Measurements from ENCODE around the gene PEMT. TPM values are rescaled to one million over a fixed set of nuclear protein-coding genes. Genes with fewer than 3 reads are reported as not detected.

The PEMT gene
- total RNA-seq, 1 donor from 2014 or later = 14.1 TPM

DNA sequence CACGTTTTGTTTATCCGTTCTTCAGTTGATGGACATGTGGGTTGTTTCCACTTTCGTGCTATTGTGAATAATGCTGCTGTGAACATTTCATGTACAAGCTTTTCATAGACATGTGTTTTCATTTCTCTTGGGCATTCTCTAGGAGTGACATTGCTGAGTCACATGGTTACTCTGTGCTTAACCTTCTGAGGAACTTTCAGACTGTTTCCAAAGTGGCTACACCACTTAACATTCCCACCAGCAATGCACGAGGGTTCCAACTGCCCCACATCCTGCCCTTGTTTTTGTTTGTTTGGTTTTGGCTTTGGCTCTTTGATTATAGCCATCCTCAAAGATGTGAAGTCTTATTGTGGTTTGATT, 14.2 kb upstream of the PEMT start:
- intact Hi-C loops (cut with micrococcal nuclease) = no loop called here

DNA sequence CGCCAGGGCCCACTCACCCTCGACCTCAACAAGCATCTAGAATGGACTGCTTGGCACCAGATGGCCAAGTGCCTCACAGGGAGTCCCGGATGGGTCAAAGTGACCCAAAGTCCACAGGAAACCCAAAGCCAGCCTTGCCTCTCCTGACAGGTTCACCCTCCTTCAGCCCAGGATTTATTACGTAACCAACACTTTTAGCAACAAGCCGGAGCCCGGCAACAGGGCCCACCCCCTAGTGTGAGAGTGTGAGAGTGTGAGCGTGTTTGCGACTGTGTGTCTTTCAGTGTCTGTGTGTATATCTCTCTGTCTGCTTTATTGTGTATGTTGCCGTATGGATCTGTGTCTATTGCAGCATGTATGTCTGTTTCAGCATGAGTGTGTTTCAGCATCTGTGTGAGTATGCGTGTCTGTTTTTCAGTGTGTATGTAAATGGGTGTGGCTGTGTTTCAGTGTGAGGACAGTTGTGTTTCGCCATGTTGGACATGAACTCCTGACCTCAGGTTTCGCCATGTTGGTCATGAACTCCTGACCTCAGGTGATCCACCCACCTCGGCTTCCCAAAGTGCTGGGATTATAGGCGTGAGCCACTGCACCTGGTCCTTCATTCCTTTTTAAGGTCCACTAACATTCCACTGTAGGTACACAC, 13.7 kb upstream of the PEMT start:
- intact Hi-C loops (cut with micrococcal nuclease) = no loop called here

DNA sequence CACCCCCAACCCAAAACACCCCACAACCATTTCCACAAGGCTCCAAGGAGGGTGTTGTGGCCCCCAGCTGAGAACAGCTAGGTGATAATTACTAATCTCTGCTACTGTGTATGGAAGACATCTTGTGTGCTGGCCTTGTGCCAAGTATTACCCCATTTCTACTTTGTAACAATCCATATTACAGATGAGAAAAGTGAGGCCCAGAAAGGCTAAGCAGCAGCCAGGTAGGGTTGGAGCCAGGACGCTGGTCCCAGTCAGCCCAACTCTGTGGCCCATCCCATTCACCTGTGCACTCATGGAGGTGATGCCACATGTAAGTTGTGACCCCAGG, 12.4 kb upstream of the PEMT start:
- intact Hi-C loops (cut with micrococcal nuclease) = no loop called here

DNA sequence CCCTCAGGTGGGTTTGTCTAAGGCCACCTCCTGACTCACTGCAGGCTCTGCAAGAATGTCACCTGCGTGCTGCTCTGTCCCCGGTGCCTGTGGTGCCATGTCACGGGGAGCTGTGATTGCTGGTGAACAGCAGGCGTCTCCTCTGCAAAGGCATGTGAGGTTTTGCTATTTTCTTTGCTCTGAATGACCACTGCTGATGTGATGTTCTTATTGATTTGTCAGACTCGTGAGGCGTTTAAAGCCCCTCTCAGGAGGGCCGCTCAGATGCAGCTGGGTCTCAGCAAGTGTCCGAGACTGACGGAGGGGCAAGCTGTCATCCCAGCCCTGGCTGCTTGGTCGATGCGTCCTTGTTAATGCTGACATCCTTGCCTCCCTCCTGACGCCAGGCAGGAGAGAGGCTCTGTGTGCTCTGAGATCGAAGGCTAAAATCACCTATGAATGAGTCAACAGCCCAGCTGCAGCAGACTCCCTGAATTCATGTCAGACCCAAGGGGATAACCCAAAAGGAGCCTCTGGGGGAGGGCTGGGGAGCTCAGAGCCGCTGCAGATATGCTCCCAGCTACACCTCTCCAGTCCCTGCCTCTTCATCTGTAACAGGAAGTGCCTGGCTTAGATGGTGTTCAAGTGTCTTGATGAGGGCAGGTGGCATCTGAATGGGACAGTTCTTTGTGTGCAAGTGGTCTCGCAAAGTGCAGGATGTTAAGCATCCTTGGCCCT, 11.8 kb upstream of the PEMT start:
- intact Hi-C loops (cut with micrococcal nuclease) = no loop called here

DNA sequence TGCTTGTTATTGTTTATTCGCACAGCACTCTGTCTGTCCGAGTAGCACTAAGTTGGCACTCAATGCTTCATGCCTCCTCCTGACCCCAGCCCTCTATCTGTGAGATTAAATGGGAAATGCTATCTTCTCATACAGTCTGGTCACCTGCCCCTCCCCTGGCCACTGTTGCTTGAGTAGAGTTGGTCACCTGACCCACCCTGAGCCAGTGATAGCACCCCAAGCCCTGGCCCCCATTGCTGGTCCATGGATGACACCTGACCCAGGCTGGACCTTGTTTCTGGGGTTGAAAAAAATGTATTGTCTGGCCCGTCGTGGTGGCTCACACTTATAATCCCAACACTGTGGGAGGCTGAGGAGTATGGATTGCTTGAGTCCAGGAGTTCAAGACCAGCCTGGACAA, 8.5 kb upstream of the PEMT start:
- intact Hi-C loops (cut with micrococcal nuclease) = no loop called here

- intact Hi-C loops (cut with micrococcal nuclease) = no loop called here
Observed at GRCh38 chr17:17598003-17598402, 6.5 kb upstream of the PEMT start.

- intact Hi-C loops (cut with micrococcal nuclease) = no loop called here
Observed at GRCh38 chr17:17595755-17596154, 4.2 kb upstream of the PEMT start.

- intact Hi-C loops (cut with micrococcal nuclease) = loop anchor here (5.0 kb wide), 2 partner anchors 244 to 1784 kb away; partner anchors contain the start of genes MAPK7 and SREBF1
Observed at GRCh38 chr17:17593222-17593620, 1.7 kb upstream of the PEMT start.

DNA sequence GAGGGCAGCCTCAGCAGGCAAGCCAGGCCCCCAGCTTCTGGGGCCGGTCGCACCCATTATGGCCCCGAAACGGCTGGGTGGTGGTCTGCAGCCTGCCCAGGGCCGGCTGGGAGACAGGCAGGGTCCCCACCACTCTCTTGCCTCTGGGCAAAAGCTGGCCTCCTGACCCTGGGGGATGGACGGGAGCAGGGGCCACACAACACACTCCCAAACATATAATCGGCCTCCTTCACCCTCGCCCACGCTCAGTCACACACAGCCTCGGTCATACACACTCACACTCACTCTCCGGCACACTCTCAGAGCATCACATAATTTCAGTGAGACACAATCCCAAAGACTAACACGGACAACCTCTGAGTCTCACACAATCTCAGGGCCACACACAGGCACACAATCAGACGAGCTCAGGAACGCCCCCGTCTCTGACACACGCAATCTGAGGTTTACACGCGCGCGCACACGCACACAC, 589 bp downstream of the PEMT start:
- intact Hi-C loops (cut with micrococcal nuclease) = loop anchor here (1.0 to 5.0 kb wide), 14 partner anchors 22 to 1786 kb away; partner anchors contain the start of genes ALKBH5, COPS3, DRC3 and MAPK7

DNA sequence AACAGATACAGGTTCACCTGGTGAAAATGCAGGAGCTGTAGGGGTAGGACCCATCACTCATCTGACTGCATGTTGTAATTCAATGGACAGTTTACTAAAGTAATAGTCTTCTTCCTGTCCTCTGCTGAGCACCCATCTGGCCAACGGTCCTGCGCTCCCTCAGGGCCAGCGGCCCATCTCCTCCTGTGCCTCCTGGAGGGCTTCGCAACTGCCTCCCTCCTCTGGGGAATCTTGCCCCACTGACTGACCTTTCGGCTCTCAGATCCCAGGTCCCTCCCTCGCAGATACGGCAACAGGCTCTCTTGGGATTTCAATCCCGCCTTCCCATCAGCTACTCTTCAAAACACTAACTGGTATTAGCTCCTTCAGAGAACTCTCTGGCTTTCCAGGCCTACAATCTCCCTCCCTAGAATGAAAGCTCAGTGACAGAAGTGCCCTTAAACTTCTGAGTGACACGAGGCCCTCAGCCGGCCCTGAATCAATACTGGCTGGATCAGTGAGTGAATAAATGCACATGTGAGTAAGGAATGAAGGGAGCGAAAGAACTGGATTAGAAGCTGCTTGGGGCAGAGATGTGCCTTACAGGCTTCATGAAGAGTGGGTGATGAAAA, 1.3 kb downstream of the PEMT start:
- intact Hi-C loops (cut with micrococcal nuclease) = loop anchor here (2.0 to 5.0 kb wide), 3 partner anchors 233 to 1787 kb away; partner anchors contain the start of genes MAPK7 and SREBF1

DNA sequence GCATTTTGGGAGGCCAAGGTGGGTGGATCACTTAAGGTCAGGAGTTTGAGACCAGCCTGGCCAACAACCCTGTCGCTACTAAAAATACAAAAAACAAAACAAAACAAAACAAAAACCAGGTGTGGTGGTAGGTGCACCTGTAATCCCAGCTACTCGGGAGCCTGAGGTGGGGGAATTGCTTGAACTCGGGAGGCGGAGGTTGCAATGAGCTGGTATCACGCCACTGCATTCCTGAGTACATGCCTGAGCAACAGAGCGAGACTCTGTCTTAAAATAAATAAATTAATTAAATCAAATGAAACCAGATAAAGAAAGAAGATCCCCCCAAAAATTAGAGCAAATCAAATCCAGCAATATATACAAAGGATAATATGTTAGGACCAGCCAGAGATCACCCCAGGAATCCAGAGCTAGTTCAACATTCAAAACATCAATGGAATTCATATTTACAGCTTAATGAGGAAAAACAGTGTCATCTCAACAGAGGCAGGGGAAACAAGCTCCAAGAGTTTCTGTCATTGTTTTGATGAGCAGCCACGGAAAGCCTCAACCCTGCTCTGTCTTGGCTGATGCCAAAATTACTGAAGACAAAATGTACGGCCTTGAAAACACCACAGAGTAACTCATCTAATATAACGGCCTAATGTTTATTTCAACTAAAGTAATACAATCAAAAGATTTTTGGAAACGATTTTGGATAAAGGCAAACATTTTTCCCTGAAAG, 3.7 kb downstream of the PEMT start:
- intact Hi-C loops (cut with micrococcal nuclease) = no loop called here

DNA sequence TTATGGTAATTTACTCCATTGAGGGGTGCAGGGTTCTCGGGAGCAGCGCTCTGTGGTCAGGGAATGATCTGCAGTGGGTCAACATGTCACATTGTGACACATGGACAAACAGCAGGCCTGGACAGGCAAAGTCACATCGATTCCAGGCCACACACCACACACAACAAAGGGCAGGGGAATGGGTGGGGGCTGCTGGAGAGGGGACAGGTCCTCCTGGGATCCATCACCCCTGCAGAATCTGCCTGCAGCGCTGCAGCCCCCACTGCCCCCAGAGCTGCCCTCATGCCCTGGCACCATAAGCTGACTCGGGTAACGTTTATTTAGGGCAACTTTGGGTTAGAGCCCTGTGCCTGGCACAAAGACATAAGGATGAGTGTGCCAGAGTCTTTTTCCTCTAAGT, 9.1 kb downstream of the PEMT start:
- intact Hi-C loops (cut with micrococcal nuclease) = no loop called here

DNA sequence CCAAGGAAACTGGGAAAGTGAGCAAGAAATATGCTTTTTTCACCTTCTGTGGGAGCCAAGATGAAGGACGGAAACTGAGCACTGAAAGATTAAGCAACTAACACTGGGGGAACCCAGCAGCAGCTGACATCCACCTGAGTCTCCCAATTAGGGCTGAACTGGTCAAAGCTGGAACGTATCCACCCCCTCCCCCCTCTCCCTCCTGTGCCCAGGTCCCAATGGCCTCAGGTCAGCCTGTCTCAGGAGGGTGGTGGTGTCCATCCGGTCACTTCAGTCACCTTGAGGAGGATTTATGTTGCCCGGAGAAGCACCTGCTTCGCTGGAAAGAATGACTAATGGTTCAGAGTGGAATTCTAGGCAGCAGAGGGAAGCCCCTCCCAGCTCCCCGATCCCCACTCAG, 10.0 kb downstream of the PEMT start:
- intact Hi-C loops (cut with micrococcal nuclease) = no loop called here

- intact Hi-C loops (cut with micrococcal nuclease) = no loop called here
Observed at GRCh38 chr17:17580662-17581470, 10.6 kb downstream of the PEMT start.

DNA sequence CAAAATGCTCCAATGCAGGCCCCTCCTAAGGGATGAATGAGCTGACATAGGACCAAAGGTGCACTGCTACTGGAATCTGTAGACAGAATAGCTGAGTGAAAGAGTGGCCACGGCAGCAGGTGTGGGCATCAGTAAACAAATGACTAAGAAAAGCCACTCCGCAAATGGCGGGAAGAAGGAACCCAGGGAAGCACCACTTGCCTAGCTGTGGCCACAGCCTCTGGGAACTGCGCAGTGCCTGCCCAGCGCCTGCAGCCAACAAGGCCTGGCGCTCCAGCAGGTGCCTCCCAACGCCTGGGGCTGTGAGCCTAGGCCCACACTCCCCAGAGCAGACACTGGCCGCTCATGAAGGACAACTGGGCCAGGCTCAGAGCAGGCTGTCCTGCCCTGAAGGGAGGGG, 11.8 kb downstream of the PEMT start:
- intact Hi-C loops (cut with micrococcal nuclease) = no loop called here

DNA sequence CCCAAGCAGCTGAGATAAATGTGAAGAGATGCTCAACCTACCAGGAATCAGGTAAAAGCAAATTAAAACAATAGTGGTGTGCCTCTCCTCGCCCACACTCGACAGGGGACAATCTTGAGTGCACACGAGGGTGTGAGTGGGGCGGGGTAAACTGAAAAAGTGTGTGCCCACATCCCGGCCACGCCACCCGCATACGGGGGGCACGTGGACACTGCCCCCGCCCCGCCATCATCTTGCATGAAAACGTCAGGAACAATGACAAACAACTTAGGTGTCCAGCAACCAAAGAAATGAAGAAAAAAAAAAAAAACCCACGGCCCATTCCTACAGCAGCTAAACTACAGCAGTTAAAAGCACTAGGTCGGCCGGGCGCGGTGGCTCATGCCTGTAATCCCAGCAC, 14.1 kb downstream of the PEMT start:
- intact Hi-C loops (cut with micrococcal nuclease) = no loop called here

GRCh38 chr17:17576772-17577234, 14.7 kb downstream of the PEMT start:
- intact Hi-C loops (cut with micrococcal nuclease) = no loop called here

GRCh38 chr17:17575360-17576251, 15.9 kb downstream of the PEMT start:
- intact Hi-C loops (cut with micrococcal nuclease) = no loop called here

DNA sequence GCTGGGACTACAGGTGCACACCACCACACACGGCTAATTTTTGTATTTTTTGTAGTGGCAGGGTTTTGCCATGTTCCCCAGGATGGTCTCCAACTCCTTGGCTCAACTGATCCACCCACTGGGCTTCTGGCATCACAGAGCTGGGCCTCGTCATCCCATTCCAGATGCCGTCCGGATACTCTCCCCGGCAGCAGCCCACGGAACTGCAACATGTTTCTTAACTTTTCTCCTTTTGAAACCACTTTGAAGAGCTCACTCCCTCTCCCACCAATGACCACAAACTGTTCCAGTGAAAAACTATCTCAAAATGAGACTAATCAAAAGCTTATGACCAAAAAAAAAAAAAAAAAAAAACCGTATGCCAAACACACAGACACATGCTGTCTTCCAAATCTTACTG, 17.6 kb downstream of the PEMT start:
- intact Hi-C loops (cut with micrococcal nuclease) = no loop called here
